T-helper 9 cell (primary cell): ENCODE measurements around the gene SEMA3B.
A peak's percentile ranks its signal among the peaks of the same experiment; 100 is the strongest.
"Not testable (repeated sequence)": the region's sequence is repeated elsewhere in the genome, so short reads cannot be mapped to it uniquely, and the experiment has no call there.

Experiments
- DNase-seq: peaks from one replicate; pipeline ENCODE4 v3.0.0-alpha.2; 2020

SEMA3B gene

DNA sequence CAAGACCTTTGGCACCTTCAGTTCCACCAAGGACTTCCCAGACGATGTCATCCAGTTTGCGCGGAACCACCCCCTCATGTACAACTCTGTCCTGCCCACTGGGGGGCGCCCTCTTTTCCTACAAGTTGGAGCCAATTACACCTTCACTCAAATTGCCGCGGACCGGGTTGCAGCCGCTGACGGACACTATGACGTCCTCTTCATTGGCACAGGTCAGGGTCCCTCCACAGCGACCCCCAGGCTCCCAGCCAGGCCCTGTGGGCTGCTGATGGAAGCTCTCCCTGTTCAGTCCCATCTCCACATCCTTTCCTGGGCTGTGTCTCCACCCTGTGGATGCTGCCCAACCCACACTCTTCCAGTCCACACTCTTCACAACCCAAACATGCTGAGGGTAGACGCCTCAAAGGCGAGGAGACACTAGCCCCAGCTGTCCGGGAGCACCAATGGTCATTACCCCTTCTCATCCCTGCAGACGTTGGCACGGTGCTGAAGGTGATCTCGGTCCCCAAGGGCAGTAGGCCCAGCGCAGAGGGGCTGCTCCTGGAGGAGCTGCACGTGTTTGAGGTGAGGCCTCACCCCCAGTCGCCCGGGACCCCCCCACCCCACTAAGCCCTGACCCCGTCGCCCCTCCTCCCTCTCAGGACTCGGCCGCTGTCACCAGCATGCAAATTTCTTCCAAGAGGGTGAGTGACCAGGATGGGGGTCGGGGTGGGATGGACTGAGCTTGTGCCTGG lies 5.6 kb downstream of the SEMA3B start:
- DNase-seq: peak; percentile 72

DNA sequence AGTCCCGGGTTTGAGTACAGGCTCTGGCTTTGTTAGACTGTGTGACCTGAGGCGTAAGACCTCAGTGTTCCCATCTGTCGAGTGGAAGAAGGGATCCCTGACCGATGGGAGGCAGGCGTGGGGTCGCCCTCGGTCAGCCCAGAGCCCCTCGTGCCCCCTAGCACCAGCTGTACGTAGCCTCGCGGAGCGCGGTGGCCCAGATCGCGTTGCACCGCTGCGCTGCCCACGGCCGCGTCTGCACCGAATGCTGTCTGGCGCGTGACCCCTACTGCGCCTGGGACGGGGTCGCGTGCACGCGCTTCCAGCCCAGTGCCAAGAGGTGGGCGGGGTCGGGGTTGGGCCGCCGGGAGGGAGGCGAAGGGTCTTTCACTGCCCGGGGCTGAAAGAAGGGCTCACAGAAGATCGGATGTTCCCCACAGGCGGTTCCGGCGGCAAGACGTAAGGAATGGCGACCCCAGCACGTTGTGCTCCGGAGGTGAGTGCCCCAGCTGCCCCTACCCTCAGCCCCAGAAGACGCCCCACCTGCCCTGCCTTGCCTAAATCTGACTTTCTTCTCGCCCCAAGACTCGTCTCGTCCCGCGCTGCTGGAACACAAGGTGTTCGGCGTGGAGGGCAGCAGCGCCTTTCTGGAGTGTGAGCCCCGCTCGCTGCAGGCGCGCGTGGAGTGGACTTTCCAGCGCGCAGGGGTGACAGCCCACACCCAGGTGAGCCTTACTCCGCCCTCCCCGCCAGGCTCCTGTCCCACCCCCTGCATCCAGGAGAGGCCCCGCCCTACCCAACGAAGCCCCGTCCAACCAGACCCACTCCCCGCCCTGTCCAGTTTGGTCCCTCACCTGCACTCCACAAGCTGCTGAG lies 6.4 kb downstream of the SEMA3B start:
- no peak for DNase-seq

DNA sequence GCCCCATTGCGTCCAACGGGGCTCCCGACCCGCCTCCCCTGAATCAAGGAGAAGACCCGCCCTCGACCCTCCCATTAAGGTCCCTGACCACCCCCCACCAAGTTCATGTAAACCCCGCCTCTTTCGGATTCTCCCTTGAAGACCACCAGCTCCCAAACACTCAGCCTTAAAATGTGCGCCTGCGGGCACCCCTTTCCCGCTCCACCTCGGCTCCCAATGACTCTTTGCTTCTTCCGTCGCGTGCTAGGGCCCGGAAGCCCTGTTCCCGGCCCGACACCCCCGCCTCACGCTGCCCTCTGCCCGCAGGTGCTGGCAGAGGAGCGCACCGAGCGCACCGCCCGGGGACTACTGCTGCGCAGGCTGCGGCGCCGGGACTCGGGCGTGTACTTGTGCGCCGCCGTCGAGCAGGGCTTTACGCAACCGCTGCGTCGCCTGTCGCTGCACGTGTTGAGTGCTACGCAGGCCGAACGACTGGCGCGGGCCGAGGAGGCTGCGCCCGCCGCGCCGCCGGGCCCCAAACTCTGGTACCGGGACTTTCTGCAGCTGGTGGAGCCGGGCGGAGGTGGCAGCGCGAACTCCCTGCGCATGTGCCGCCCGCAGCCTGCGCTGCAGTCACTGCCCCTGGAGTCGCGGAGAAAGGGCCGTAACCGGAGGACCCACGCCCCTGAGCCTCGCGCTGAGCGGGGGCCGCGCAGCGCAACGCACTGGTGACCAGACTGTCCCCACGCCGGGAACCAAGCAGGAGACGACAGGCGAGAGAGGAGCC lies 7.2 kb downstream of the SEMA3B start:
- DNase-seq: no peak

DNA sequence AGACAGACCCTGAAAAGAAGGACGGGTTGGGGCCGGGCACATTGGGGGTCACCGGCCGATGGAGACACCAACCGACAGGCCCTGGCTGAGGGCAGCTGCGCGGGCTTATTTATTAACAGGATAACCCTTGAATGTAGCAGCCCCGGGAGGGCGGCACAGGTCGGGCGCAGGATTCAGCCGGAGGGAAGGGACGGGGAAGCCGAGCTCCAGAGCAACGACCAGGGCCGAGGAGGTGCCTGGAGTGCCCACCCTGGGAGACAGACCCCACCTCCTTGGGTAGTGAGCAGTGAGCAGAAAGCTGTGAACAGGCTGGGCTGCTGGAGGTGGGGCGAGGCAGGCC lies 7.8 kb downstream of the SEMA3B start:
- DNase-seq: no peak

DNA sequence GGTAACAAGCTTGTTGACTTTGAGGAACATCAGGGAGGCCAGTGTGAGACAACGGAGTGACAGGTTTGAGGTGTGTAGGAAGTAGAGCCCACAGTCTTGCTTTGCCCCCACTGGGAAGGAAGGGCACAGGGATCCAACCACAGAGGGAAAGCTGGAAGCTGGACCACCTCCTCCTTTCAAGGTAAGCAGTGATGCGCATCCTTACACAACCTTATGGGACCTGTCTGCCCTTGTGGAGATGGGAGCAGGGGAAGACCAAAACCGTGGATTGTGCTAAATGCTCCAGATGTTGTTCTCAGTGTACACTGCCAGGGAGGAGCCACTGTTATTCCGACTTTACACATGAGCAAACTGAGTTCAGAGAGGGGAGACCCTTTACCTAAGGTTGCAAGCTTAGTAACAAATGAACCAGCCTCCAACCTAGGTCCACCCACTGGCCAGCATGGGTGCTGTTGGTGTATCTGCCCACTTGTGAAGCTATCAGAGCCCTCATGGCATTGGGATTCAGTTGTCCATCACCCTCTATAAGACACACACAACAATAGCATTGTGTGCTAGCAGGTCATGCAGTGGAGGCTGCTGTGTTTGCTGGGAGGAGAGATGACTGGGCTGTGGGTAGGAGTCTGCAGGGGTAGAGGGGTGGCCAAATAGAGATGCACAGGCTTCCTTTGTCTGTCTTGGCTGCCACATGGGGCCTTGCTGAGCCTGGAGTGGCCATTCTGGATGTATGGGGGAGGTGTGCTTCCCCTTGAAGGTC lies 9.4 kb downstream of the SEMA3B start:
- DNase-seq: no peak

DNA sequence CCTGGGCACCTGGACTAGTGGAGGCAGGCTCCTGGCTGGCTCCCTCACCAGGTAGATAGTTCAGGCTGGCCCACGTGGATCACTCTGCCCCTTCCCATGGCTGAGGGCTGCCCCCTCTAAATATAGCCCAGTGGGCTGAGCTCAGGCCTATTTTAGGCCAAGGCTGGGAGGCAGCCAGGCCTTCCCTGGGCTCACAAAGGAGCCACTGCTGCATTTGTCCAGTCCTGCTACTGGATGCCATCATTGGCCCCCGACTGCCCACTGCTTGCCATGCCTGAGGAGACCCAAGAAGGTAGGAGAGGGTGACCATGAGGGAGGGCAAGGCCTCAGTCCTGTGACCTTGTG lies 9.9 kb downstream of the SEMA3B start, which contains the start of gene LSMEM2:
Gene LSMEM2, plus strand, starts transcription at position 208 of the 345 bp plus-strand sequence. Its CDS starts 27 bp downstream, at position 235.
- DNase-seq: no peak

DNA sequence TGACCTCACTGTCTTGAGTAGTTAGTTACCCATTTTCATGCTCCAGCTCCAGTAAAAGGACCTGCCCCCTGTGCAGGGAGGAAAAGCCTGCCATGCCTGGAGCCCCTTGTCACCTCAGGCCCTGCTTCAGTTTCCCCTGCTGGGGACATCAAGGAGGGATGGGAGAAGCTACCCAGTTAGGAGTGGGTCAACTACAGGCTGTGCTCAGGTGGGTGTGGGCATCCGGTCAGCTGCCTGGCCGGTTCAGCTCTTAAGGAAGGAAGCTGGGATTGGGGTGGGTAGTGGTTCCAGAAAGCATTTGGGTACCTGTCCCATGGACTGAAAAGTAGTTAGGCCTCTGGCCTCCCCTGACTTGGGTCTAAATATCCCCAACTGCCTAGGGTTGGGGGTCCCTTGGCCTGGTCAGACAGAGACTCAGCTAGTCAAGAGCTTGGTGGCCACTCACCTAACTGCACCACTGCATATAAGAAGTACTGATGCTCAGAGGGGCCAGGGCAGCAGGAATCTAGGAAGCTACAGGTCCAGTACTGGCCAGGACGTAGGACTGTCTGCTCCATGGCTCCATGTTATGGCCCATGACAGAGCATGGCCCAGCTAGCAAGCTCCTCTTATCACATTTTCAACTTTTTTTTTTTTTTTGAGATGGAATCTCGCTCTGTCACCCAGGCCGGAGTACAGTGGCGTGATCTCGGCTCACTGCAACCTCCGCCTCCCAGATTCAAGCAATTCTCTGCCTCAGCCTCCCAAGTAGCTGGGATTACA lies 10.5 kb downstream of the SEMA3B start:
- DNase-seq: no peak

DNA sequence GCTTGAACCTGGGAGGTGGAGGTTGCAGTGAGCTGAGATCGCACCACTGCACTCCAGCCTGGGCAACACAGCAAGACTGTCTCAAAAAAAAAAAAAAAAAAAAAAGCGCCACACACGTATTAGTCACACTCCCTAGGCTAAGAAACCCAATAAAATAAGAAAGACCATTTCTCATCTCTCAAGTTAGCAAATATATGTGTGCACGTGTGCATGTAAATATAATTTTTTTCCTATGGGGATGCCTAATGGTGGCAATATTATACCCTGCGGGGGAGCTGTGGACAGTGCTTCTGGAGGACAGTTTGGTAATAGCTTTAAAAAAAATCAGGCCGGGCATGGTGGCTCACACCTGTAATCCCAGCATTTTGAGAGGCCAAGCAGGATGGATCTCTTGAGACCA lies 15.2 kb downstream of the SEMA3B start:
- not testable (repeated sequence) for DNase-seq

DNA sequence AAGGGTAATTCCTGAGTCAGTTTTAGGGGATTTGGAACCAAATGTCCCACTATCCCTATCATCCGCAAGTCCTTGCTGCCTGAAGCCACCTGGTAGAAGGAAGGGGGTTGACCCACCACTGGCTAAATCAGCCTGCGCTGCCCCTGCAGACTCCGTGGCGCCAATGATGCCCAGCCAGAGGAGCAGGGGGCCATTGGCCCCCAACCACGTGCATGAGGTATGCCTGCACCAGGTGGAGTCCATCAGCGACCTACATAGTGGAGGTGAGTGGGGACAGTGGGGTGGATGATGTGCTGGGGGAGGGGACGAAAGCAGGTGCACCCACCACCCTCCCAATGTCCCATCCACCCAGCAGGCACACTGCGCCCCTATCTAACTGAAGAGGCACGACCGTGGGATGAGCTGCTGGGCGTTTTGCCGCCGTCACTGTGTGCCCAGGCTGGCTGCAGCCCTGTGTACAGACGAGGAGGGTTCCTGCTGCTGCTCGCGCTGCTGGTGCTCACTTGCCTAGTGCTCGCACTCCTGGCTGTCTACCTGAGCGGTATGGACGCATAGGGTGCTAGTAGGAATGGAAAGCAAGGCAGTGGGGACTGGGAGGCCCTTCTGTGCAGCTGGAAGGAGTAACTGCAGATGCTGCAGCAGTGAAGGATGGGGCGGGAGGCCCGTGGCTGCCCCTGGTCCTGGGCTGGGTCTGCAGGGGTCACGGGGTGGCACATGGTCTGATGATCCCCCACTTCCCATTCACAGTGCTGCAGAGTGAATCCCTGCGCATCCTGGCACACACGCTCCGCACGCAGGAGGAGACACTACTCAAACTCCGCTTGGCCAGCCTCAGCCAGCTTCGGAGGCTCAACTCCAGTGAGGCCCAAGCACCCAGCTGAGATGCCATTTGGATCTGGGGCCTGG lies 17.6 kb downstream of the SEMA3B start:
- DNase-seq: no peak

DNA sequence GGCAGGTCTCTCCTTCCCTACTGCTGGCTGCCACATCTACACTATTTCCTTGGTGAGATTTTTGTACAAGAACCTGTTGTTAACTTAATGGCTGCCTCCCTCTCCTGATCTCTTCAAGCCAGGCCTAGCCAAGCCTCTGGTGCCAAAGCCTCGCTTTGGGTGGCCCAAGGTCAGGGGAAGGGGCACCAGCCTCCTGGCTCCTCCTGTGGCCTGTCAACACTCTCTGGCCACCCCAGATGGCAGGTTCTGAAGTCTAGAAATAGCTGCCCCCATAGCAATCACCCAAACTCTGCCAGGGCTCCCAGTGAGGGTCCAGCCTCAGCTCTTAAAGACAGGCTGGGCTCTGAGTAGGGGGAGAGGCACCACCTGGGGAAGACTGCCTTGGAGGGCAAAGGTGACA lies 18.3 kb downstream of the SEMA3B start:
- no peak for DNase-seq

DNA sequence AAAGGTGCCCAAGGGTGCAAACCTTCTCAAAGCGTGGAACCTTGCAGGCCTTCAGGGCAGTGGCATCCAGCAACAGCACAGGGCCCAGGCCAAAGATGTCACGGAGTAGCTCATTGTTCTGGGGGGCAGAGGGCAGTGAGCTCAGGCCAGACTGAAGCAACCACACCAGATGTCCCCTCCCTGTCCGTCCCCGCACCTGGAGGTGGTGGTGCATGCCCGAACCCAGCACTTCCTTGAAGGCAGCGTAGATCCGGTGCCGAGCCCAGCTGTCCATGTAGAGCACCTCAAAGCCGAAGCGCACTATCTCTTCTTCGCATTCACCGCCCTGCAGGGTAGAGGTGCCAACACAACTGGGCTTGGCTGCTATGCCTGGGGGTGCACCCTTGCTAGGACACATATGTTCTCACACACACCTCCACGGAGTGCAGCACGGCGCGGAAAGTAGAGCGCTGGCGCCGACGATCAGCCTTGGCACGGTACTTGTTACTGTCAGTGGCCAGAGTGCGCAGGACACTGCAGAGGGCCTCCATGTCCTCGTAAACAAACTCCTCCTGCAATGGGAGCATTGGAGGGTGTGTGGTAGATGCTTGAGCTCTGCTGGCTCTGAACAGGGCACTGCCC lies 19.6 kb downstream of the SEMA3B start:
- no peak for DNase-seq

DNA sequence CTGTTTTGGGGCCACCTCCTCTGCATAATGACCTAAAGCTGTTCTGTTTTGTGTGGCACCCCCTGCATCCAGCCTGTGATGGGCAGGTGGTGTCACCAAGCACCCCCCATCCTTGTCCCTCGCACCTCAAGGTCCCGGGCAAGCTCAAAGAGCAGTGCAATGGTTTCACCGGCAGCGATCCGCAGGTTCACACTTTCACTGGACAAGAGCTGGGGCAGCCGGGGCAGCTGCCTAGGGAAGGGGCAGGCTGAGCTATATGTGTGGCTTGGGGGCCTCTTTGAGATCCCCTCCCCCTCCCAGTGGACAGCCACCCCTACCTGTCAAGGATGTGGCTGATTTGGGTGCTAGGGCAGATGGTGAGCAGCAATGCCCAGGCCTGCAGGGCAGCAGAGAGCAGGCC lies 20.2 kb downstream of the SEMA3B start:
- DNase-seq: no peak

DNA sequence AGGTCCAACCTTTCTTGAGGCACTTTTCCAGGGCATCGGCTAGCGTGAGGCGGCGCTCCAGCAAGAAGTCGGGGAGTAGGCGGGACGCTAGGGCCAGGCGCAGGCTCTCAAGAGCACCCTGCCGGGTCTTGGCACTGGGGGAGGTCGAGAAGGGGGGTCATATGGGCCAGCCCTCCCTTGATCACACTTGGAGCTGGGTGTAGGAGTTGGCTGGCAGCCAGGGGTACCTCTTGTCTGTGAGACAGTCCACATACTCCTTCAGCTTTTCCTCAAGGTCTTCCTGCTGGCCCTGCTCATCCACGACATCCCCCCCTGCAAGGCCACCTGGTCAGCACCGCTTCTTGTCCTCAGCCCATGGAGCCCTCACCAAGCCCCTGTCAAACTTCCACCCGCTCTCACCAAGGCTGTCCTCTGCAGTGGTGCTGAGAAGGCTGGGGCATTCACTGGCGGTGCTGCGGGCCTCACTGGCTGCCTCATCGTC lies 21.3 kb downstream of the SEMA3B start:
- DNase-seq: no peak

DNA sequence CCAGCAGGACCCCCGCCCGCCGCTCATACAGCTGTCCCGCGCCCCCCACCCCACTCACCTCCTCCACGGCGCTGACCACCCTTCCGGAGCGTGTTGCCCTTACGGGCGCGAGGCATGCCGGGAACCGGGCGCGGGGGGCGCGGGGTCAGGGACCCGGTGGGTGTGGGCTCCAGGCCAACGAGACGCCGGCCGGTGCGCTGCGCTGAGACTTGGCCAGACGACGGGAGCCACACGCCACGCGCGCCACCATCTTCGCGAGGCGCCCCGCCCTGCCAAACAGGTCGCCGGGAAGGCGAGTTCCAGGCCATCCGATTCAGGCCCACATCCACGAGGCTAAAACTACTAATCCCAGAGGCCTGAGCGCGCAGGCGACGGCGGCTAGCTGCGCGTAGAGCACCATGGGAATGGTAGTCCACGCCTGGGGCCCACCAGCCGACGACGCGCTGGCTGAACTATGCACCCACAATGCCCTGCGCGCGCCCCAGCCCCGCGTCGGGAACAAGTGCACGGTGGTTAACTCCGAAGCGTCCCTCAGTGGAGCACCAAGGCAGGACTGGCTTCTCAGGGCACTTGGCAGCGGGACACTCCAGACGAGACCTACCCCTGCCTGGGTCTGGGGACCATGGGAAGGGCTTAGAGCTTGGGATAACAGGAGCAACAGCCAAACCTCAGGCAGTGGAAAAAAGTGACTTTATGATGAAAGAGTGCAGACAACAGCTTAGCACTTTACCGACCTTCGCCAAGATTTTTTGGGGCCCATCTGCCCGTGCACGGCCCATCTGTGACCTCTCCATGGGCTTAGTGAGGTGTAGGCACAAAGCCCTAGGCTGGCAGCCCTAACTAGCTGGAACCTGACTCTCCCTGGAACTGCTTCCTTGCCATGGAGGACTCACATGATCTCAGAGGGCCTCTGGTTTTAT lies 23.5 kb downstream of the SEMA3B start, which contains the start of gene IFRD2:
Gene IFRD2, minus strand, starts transcription at position 271 of the 920 bp plus-strand sequence. Its CDS starts 155 bp downstream, at position 116.
- peak; percentile 90 for DNase-seq

DNA sequence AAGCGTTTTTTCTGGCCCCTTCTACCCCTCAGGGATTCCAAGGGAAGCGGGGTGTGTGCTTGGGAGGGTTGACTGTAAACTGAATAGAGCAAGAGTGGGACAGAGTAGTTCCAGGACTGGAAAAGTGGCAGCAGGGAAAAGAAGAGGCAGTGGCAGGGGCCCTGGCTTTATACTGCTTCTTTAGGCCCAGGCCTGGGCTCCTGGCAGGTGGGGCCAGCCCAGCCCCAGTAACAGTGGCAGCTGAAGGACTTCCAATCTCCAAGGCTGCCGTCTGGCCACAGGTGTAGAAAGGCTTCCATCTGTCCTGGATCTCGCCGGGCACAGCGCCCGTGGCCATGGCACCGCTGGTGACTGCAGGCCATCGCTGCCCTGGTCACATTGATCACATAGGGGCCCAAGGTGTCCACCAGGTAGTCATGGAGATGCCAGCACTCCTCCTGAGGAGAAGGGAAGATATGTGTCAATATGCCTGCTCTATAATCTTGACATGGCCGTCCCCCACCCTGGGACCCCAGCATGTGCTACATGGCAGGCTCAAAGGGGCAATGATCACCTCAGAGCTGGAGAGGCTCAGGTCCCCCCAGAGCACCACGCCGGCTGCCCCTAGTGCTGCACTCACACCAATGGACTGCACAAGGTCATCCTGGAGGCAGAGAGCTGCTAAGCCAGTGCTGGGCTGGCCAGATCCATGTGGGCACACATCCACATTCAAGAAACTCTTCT lies 24.3 kb downstream of the SEMA3B start:
- DNase-seq: no peak

DNA sequence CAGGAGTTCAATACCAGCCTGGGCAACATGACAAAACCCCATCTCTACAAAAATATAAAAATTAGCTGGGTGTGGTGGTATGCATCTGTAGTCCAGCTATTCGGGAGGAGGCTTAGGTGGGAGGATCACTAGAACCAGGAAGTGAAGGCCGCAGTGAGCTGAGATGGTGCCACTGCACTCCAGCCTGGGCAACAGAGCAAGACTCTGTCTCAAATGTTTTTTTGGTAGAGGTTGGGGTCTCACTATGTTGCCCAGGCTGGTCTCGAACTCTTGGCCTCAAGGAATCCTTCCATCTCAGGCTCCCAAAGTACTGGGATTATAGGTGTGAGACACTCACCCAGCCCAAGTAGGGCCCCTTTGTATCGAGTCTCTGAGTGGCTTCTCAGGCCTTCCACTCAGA lies 25.1 kb downstream of the SEMA3B start:
- no peak for DNase-seq

DNA sequence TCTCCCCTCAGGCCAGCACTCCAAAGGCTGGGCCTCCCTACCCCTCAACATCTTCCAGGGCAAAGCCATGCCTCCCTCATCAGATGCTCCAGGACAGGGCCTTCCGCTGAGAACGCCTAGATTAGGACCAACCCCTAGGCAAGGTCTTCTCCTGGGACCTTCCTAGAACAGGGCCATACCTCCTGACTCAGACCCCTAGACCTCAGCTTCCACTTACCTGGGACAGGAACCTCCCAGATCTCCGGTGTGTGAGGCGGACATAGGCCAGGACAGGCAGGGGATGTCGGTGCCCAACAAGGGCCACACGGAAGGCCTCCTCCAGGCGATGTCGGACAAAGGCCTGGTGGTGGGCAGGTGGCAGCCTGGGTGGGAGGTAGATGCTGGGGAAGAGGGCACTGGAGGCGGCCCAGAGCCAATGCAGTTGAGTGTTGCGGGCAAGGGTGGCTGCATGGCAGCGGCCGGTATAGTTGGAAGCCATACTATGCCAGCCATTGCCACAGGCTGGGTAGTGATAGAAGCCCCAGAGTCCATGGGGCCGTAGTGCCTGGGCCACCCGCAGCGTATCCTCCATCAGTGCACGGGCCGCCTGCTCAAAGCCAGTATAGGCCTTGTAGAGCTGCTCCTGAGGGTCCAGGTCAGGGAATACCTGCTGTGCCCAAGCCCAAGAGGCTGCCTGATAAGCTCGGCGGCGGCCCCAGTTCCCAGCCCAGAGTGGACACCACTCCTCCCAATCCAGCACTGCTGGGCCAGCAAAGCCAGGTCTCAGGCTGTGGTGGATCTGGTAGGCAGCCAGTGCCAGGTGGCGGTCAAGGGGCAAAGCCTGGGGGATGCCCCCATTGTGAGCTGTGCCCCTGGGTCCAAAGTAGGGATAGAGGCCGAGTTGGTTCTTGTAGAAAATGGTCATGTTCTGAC lies 25.8 kb downstream of the SEMA3B start:
- no peak for DNase-seq
